HG03442 (cell line): ENCODE measurements around the gene BBX.

Experiments used
- ATAC-seq: cut with Tn5 transposase; IDR thresholded peaks from one replicate; pipeline ENCODE4 v1.9.1; 2021; ENCODE audit warnings: mild to moderate bottlenecking, moderate library complexity; ENCODE audit not compliant: unreplicated experiment

BBX gene

DNA sequence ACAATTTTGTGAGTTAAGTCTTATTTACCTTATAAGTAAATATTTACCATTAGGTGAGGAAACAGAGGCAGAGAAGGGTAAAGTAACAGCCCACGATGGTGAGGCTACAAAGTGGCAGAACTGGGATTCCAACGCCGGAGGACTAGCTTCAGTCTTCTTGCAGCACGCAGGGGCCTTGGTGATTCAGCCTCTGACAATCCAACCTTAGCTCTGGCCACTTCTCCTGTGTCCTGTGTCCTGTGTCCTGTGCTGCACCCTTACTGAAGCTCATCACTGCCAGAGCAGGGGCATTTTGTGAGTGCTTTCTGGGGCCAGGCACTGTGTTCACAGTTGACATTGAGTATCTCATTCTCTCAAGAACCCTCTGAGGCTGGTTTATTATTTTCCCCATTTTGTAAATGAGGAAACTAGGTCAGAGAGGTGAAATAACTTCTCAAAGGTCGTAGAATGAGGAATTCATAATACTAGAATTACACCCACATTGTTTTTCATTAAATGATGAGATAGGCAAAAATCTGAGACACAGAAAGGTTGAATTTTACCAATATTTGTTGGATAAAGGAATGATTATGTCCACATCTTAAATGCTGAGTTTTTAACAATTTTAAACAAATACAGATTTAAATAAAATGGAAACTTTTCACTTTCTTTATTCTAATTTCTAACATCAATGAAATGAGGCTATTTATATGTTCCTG is 215.9 kb downstream of the BBX start:
- no peak for ATAC-seq

DNA sequence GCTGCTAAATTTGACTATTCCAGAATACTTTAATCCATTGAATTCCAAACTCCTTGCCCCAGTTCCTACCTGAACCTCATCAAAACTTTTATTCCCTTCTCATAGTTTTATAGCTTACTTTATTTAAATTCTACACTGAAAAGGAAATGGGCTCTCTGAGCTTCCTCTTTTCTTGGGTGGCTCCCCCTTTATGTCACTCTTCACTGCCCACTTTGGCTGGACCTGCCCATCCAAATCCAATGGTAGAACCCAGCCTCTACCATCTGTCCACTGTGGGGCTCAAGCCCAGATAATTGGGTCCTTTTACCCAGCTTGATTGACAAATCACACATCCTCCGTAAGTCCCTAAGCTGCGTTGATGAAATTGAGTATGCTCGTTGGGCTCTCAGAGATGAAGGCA is 216.5 kb downstream of the BBX start:
- no peak for ATAC-seq

DNA sequence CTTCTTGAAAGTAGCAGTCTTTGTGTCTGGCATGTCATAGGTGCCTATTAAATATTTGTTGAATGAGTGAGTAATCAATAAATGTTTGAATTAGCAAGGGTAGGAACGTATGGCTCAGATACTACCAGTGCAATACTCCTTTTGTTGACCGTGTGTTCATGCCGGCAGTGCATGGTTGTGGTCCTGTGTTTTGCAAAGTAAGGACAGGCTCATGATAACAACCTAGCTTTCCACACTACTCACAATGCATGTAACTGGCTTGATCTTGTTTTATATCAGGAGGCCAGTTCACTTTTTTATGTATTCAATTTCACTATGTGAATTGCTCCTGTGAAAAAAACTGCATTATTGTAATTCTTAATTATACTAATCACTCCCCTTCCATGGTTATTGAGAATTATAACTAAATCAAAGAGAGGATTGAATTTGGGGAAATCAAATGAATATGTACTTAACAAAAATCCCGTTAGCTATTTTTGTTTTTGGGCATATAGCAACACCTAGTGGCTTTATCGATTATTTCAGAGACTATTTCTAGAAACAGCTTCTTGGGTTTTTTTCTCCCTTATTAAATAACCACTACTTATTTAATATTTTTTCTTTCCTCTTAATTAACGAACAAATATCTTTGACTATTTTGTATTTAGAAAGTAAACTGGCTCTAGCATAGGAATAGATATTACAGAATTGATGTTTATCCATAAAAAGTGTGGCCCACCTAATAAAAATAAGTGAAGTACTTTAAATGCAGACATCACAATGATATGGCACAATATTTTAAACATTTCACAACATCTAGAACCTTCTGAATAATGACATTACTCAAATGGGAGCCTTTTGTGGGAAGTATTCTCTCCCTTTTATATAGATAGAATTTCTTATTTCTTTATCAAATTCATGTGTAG is 218.5 kb downstream of the BBX start:
- ATAC-seq = no peak

DNA sequence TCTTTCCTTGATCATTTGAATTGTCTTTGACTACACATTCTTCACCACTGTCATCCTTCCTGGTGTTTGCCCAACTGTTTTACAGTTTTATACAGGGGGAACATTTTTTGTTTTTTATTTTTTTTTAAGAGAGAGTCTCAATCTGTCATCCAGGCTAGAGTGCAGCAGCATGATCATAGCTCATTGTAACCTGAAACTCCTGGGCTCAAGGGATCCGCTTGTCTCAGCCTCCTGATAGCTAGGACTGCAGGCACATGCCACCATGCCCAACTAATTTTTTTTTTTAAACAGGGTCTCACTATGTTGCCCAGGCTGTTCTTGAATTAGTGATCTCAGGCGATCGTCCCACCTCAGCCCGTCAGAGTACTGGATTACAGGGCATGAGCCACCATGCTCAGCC is 222.6 kb downstream of the BBX start:
- no peak for ATAC-seq

DNA sequence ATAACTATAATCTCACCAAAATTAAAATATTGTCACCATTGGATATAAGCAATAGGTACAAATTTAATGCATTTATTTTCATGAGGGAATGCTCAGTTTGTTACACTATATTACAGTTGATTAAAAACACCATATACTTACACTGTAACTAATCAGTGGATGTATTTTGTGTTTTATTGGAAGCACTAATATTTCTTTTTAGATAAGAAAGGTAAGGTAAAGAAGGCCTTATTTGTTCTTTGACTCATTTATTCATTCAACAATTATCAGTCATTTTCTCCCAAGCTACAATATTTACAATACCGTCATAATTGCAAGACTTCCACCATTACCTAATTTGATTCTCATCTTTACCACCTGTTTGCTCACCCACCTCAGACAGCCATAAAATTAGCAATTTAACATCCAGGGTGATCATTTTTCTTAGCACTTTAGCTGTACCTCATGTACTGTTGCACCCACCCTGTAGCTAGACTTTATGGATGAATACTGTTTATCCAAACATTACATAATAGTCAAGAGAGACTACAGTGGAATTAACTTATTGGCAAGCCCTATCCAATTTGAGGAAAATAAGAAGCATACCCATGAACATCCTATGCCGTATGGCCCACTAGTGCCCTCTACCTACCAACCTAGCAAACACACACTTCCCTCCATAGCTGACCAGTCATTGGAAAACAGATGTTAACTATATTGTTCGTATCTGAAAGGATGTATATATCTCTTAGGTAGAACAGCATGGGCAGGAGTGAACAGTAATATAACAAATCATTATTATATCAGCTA is 229.6 kb downstream of the BBX start:
- ATAC-seq = no peak

DNA sequence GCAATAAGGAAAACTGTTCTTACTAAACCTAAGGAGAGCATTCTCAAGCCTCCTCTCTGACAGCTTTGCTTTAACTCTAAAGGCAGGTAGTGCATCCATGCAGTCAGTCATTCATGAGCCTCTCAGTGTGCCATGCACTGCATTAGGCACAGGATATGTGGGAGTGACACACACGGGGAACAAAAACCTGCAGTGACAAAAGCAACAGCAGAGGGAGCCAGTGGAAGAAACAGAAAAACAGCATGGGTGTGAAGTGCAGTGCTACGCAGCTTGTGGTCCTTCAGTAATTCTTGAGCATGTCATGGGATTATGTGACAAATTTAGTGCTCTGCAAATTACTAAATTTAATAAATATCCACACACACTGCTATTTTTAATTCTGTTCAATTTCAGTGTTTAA is 230.7 kb downstream of the BBX start:
- peak; percentile 59 for ATAC-seq

DNA sequence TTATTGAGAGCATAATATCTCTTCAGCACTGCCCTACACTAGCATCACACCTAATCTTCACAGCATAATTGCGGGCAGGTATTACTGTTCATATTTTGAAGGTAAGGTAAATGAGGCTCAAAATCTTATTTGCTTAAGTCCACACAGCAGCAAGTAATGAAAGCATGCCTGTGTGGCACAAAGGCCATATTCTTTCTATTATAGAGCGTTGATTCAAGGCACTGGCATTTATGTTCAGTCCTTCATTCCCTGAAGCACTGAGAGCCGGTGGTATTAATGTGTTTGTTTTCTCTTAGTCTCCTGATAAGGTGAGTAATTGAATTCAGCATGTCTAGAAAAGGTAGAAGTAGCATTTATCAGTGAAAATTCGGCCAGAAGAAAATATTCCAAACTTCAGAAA is 231.2 kb downstream of the BBX start:
- ATAC-seq = no peak

DNA sequence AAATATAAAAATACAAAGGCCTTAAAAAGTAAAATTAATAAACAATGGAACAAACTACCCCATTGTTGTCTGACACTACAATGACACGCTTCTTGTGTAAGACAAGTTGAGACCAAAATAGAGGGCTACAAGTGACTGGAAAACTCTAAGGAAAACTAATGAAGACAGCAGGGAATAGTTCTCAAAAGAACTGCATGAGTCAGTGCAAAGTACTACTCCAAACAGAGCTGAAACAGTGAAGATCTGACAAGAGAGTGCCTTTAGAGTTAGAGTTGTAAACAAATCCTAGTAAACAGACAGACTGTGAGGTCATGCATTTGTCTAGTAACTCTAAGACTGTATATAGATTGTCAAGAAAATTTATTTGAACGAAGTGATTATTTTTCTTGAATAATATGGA is 233.9 kb downstream of the BBX start:
- ATAC-seq = no peak

DNA sequence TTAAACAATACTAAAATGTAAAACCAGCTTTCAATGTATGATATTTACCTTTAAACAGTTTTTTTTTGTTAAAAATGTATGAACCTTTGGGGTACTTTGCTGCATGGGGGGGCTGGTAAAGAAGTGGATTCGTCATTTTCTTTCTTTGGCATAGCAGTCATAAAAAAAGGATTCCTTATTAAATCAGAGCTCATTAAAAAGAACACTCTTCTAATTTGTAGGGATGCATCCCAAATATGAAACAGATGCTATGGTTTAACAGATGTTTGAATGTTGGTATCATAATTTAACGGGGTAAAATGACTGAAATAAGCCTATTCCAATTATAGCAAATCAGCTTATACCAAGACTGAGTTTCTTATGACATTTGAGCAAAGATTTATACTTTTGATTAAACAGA is 234.4 kb downstream of the BBX start:
- ATAC-seq = no peak

DNA sequence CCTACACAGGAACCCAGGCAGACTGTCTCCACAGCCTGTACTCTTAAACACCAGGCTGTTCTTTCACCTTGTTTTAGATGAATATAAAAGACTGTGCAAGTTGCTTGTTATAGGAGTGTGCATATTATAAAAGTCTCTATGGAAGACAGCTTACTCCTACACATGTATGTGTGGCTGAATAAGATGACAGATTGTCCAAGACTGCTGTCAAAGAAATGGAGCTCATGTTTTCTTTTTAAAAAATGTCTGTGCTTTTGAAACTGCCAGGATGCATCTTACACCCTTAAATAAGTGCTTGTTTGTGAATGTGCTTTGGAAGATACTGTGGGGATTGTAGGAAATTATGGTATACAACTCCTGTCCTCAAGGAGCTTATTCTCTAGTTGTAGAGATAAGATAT is 237.4 kb downstream of the BBX start:
- no peak for ATAC-seq

DNA sequence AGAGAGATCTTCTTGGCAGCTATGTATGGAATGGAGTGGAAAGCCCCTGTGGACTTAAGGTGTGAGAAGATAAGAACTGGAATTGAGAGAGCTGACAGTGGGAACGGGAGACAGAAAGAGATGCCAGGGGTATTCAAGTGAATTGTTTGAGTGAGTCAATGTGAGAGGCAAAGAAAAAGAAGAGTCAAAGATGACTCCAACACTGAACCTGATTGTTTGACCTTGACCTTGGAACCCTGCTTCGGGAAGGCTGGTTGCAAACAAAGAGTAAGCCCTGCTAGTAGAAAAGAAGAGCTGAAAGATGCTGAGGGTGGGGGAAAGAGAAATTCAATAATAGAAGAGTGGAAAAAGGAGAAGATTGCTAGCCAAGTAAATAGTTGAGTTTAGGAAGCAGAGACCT is 238.6 kb downstream of the BBX start:
- ATAC-seq = no peak

DNA sequence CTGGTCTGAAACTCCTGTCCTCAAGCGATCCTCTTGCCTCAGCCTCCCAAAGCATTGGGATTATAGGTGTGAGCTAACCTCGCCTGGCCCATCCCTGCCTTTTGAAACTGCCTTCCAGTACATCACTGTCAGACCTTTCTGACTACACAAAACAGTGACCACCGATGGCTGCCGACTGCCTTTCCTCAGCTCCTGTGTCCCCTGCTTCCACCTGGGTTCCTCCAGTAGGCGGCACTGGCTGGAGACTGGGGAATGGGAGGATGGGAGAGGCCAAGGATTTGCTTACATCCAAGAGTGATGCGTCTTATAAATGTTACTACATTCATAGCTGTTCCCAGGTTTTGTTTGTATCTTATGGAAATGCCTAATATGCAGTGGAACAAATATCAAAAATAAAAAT is 242.8 kb downstream of the BBX start:
- ATAC-seq = no peak

DNA sequence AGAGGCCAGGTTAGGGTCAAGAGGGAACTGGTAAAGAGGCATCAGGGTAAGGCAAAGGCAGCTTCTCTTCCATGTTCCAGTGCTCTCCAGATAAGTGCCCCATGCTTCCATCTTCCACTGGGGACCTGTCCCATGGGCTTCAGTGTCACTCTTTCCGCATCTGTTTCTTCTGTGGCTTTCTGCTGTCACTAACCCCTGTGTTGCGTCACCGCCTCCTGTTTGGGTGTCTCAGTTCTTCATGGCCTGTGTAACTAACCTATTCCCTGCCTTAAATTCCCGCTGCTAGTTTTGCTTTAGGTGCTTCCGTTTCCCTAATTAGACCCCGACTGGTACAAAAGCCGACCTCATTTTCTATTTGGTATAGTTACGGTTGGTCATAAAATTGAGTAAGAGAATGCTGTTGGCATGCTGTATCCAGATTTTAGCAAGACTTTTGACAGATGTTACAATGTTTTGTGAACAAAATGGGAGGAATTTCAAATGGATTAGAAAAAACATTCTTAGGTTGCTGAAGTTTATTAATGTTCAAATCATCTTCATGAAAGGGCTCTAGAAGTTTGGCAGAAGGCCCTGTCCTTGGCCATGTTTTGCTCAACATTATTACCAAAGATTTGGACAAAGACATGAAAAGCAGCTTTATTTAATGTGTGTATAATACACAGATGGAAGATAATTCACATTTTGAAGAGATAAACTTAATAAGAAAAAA is 245.3 kb downstream of the BBX start:
- ATAC-seq = no peak

DNA sequence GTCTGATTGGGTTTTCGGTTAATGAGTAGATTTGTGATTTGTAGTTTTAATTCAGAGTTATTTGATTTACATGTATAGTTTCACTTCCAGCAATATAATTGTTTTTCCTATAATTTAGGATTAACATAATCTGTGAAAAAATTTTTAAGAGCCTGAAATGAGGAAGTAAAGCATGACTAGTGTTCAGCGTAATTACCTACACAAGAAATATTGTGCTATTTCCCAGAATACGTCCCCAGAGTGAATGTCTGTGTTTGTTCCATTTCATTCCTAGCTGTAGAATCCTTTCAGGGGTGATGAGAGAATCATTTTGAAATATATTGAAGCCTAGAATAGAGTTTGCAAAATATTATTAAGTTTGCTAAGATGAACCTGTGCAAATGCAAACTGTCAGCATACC is 247.1 kb downstream of the BBX start:
- ATAC-seq = no peak

DNA sequence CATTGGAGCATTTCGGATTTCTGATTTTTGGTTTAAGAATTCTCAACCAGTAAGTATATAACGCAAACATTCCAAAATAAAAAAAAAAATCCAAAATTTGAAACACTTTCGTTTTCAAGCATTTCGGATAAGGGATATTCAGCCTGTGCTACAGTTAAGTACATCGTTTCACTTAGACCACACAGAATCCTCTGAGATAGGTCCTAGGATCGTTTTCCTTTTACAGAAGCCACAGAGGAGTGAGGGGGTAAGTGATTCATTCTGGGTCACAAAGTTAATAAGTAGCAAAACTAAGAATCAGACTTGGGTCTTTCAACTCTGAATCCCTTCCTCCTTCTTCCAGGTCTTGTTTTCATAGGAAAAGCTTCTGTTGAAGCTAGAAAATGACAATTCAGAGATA is 249.3 kb downstream of the BBX start:
- no peak for ATAC-seq

DNA sequence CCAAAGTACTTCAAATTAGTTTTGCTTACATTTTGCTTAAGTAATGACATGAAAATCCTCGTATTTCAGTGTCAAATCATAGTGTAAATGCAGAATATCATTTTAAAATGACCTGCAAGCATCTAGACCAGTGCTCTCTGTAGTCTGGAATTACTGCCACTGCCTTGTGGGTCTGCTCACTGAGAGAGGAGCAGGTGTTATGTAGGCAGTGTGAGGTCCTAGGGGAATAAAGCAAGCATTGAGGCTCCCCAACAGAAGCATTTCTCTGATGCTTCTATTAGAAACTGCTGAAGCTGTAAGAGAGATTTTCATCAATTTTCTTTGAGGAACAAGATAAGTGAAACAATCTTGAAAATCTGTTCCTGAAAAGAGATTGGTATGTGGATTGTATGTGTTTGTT is 253.2 kb downstream of the BBX start:
- no peak for ATAC-seq

DNA sequence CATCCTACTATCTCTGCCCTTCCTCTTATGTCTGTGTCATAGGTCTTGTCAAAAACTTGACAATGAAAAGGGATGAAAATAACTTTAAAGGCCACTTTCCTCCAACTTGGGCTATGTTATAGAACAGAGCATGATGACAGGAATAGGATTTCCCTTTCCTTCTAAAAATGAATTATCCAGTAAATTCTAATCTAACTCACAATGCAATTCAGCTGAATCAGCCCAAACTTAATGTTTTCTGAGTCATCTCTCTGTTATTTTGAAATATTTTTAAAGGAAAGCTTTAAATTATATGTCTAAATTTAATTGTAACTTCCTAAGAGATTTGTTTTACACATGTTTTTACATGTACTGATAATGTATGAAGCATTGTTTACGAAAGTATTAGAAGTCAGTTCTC is 258.5 kb downstream of the BBX start:
- ATAC-seq = no peak

DNA sequence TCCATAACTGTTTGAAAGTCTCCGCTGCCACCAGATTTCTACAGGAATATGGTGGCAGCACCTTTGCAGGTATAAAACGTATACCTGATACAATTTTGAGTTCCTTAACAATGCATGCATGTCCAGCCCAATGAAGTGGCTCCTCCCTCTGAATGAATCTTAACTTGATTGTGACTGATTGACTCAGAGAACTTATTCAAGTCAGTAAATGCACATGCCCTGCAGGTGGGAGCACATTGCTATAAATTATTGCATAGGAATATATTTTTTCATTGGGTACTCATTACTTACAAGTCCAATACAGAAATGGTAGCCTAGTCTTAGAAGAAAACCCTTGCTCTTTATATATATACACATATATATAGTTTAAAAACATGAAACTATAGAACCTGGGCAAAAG is 259.3 kb downstream of the BBX start:
- no peak for ATAC-seq

DNA sequence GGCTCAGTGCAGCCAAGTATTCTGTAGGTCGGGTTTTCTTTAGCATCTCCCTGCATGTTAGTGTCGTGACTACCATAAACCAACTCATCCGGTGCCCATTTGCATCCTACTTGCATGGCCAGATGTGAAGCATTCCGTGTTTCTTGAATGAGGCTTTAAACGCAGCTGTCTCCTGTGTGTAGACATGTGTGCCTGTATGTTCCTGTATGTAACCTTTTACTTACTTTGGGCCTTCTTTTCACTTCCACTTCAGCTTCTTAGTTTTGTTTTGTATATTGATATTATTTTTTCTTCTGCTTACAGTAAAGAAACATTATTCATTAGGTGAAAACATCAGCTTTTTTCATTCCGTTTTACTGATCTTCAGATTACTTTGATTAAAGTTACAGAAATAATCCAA is 267.9 kb downstream of the BBX start:
- no peak for ATAC-seq

DNA sequence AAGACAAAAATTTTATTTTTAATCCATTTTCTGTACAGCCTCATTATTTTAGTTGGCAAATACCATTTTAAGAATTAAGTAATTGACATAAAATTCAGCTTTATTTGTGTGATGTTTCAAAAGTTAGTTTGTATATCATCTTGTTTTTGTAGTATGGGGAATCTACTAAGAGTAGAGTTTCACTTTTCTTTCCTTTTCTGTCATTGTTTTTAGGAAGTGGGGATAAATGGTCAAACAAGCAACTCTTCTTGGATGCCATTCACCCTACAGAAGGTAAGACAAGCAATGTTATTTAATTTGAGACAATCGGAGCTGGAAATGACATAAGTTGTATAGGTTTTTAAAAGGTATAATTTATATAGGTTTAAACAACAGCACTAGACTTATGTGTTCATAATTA is 268.3 kb downstream of the BBX start:
- no peak for ATAC-seq

DNA sequence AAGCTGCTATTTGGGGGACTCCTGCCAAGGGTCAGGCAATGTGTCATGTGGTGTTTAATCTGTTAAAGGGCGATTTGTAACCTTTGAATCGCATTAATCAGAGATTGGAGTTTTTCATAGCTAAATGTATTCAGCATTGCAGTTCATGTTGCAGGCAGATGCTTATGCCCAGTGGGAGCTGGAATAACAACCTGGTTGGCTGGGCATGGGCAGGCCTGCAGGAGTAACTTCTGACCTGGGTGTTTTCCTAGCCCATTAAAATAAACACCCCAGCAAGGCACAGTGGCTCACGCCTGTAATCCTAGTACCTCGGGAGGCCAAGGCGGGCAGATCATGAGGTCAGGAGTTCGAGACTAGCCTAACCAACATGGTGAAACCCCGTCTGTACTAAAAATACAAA is 268.7 kb downstream of the BBX start:
- no peak for ATAC-seq
